Memory B cell (primary cell): ENCODE measurements around the gene TTLL11.
A peak's percentile ranks its signal among the peaks of the same experiment; 100 is the strongest.

ENCODE experiments used
- ATAC-seq: fragments of 150-1000 bp; cut with Tn5 transposase; 2 replicates; pipeline ENCODE4 v1.10.0; 2021; ENCODE audit warnings: low read depth, mild to moderate bottlenecking, moderate library complexity
- DNase-seq, 2 donors: peaks; one replicate each; pipeline ENCODE4 v3.0.0; 2022; ENCODE audit warnings: low spot score in 2 of 2
- H3K27ac Mint-ChIP-seq: one replicate; pipeline ENCODE4 v1.8.0; 2022; ENCODE audit warnings: mild to moderate bottlenecking, moderate library complexity, mixed read lengths
- H3K27me3 Mint-ChIP-seq: one replicate; pipeline ENCODE4 v1.8.0; 2022; ENCODE audit warnings: mixed read lengths
- H3K36me3 Mint-ChIP-seq: one replicate; pipeline ENCODE4 v1.8.0; 2022; ENCODE audit warnings: mild to moderate bottlenecking, mixed read lengths
- H3K4me1 Mint-ChIP-seq: one replicate; pipeline ENCODE4 v1.8.0; 2022; ENCODE audit warnings: mixed read lengths
- H3K4me3 Mint-ChIP-seq: one replicate; pipeline ENCODE4 v1.8.0; 2022; ENCODE audit warnings: mild to moderate bottlenecking, moderate library complexity, mixed read lengths
- H3K9me3 Mint-ChIP-seq: one replicate; pipeline ENCODE4 v1.8.0; 2022; ENCODE audit warnings: mixed read lengths

TTLL11 gene

GRCh38 chr9:122109035-122109813, 16.1 kb upstream of the TTLL11 start:
- H3K36me3 Mint-ChIP-seq = no peaks in the 10 kb centered on the region
- DNase-seq (no peak), ATAC-seq (no peak)
- peaks cover 2% of the 10 kb centered on the region for H3K9me3 Mint-ChIP-seq
- H3K27ac Mint-ChIP-seq = no peak overlapping the region
- H3K27me3 Mint-ChIP-seq = peaks cover 14% of the 10 kb centered on the region
- no peak overlapping the region for H3K4me3 Mint-ChIP-seq
- no peaks in the 10 kb centered on the region for H3K4me1 Mint-ChIP-seq

GRCh38 chr9:122107291-122107805, 14.2 kb upstream of the TTLL11 start:
- H3K4me1 Mint-ChIP-seq = no peaks in the 10 kb centered on the region
- peaks cover 7% of the 10 kb centered on the region for H3K9me3 Mint-ChIP-seq
- no peak for ATAC-seq
- DNase-seq = no peak
- peaks cover 2% of the 10 kb centered on the region for H3K36me3 Mint-ChIP-seq
- no peak overlapping the region for H3K4me3 Mint-ChIP-seq
- H3K27ac Mint-ChIP-seq = no peak overlapping the region
- H3K27me3 Mint-ChIP-seq = peaks cover 8% of the 10 kb centered on the region

- no peak overlapping the region for H3K4me3 Mint-ChIP-seq
- ATAC-seq (no peak), DNase-seq (no peak)
- H3K27ac Mint-ChIP-seq = no peak overlapping the region
- peaks cover 7% of the 10 kb centered on the region for H3K9me3 Mint-ChIP-seq
- H3K4me1 Mint-ChIP-seq = no peaks in the 10 kb centered on the region
- peaks cover 2% of the 10 kb centered on the region for H3K36me3 Mint-ChIP-seq
- peaks cover 6% of the 10 kb centered on the region for H3K27me3 Mint-ChIP-seq
Observed at GRCh38 chr9:122106576-122106975, 13.5 kb upstream of the TTLL11 start.

- ATAC-seq (no peak), DNase-seq (no peak)
- Mint-ChIP-seq H3K36me3 (peaks cover 2% of the 10 kb centered on the region), H3K27ac (no peak overlapping the region), H3K9me3 (peaks cover 7% of the 10 kb centered on the region), H3K27me3 (peaks cover 1% of the 10 kb centered on the region), H3K4me3 (no peak overlapping the region), H3K4me1 (peaks cover 6% of the 10 kb centered on the region)
Observed at GRCh38 chr9:122103985-122104384, 10.9 kb upstream of the TTLL11 start.

GRCh38 chr9:122102156-122102555, 9.0 kb upstream of the TTLL11 start:
- peaks cover 7% of the 10 kb centered on the region for H3K9me3 Mint-ChIP-seq

GRCh38 chr9:122100756-122101155, 7.6 kb upstream of the TTLL11 start:
- Mint-ChIP-seq H3K4me1 (peaks cover 6% of the 10 kb centered on the region), H3K36me3 (peaks cover 2% of the 10 kb centered on the region), H3K27ac (no peak overlapping the region), H3K9me3 (peaks cover 7% of the 10 kb centered on the region), H3K27me3 (peaks cover 6% of the 10 kb centered on the region), H3K4me3 (no peak overlapping the region)
- DNase-seq (no peak), ATAC-seq (no peak)

More at GRCh38 chr9:122102156-122102555, 9.0 kb upstream of the TTLL11 start:
- peaks cover 1% of the 10 kb centered on the region for H3K27me3 Mint-ChIP-seq
- no peak overlapping the region for H3K27ac Mint-ChIP-seq
- DNase-seq (no peak), ATAC-seq (no peak)
- H3K4me1 Mint-ChIP-seq = peaks cover 6% of the 10 kb centered on the region
- H3K36me3 Mint-ChIP-seq = peaks cover 2% of the 10 kb centered on the region
- H3K4me3 Mint-ChIP-seq = no peak overlapping the region

GRCh38 chr9:122099271-122099869, 6.3 kb upstream of the TTLL11 start:
- Mint-ChIP-seq H3K9me3 (peaks cover 6% of the 10 kb centered on the region), H3K4me3 (peak overlapping the region; percentile 52), H3K4me1 (peaks cover 12% of the 10 kb centered on the region), H3K27ac (no peak overlapping the region), H3K27me3 (peaks cover 6% of the 10 kb centered on the region), H3K36me3 (peaks cover 2% of the 10 kb centered on the region)
- ATAC-seq = peak; percentile 85
- DNase-seq = peak; percentile 74 to 75

- DNase-seq (no peak), ATAC-seq (no peak)
- no peaks in the 10 kb centered on the region for H3K9me3 Mint-ChIP-seq
- H3K4me1 Mint-ChIP-seq = peaks cover 18% of the 10 kb centered on the region
- H3K36me3 Mint-ChIP-seq = no peaks in the 10 kb centered on the region
- peaks cover 6% of the 10 kb centered on the region for H3K27me3 Mint-ChIP-seq
- no peak overlapping the region for H3K27ac Mint-ChIP-seq
- no peak overlapping the region for H3K4me3 Mint-ChIP-seq
Observed at GRCh38 chr9:122097679-122098315, 4.7 kb upstream of the TTLL11 start.

- Mint-ChIP-seq H3K4me3 (no peak overlapping the region), H3K27ac (no peak overlapping the region), H3K36me3 (no peaks in the 10 kb centered on the region), H3K9me3 (no peaks in the 10 kb centered on the region), H3K4me1 (peaks cover 23% of the 10 kb centered on the region), H3K27me3 (peaks cover 6% of the 10 kb centered on the region)
- ATAC-seq (no peak), DNase-seq (no peak)
Observed at GRCh38 chr9:122096620-122097415, 3.7 kb upstream of the TTLL11 start.

- peak overlapping the region; percentile 92 for H3K4me3 Mint-ChIP-seq
- DNase-seq (peak; percentile 40 to 42), ATAC-seq (no peak)
- H3K9me3 Mint-ChIP-seq = no peaks in the 10 kb centered on the region
- H3K27ac Mint-ChIP-seq = no peak overlapping the region
- no peaks in the 10 kb centered on the region for H3K36me3 Mint-ChIP-seq
- H3K27me3 Mint-ChIP-seq = peaks cover 5% of the 10 kb centered on the region
- peaks cover 37% of the 10 kb centered on the region for H3K4me1 Mint-ChIP-seq
Observed at GRCh38 chr9:122095010-122095767, 2.1 kb upstream of the TTLL11 start.

- ATAC-seq = no peak
- peaks cover 39% of the 10 kb centered on the region for H3K4me1 Mint-ChIP-seq
Observed at GRCh38 chr9:122091682-122092592, 1.2 kb downstream of the TTLL11 start.

GRCh38 chr9:122090981-122091380, 2.1 kb downstream of the TTLL11 start:
- no peaks in the 10 kb centered on the region for H3K27me3 Mint-ChIP-seq
- peaks cover 39% of the 10 kb centered on the region for H3K4me1 Mint-ChIP-seq
- H3K9me3 Mint-ChIP-seq = no peaks in the 10 kb centered on the region
- ATAC-seq (no peak), DNase-seq (no peak)
- H3K27ac Mint-ChIP-seq = no peak overlapping the region
- no peak overlapping the region for H3K4me3 Mint-ChIP-seq
- H3K36me3 Mint-ChIP-seq = no peaks in the 10 kb centered on the region

More at GRCh38 chr9:122091682-122092592, 1.2 kb downstream of the TTLL11 start:
- H3K4me3 Mint-ChIP-seq = peak overlapping the region; percentile 93
- no peaks in the 10 kb centered on the region for H3K36me3 Mint-ChIP-seq
- peak in 1 of 2 donors; percentile 25 for DNase-seq
- H3K27me3 Mint-ChIP-seq = peaks cover 5% of the 10 kb centered on the region
- H3K27ac Mint-ChIP-seq = peak overlapping the region; percentile 53
- no peaks in the 10 kb centered on the region for H3K9me3 Mint-ChIP-seq
